ENCODE data around the gene RNPS1.
"Not testable (repeated sequence)": the region's sequence is repeated elsewhere in the genome, so short reads cannot be mapped to it uniquely, and the experiment has no call there.

Gene RNPS1

GRCh38 chr16:2282262-2282661, 14.3 kb upstream of the RNPS1 start:
- no peak for DNase-seq

GRCh38 chr16:2280981-2281542, 13.1 kb upstream of the RNPS1 start:
- DNase-seq = no peak

- no peak for DNase-seq
Observed at GRCh38 chr16:2280461-2280860, 12.5 kb upstream of the RNPS1 start.

- no peak for DNase-seq
Observed at GRCh38 chr16:2278956-2279800, 11.3 kb upstream of the RNPS1 start.

- DNase-seq = no peak
Observed at GRCh38 chr16:2278272-2278608, 10.3 kb upstream of the RNPS1 start.

DNA sequence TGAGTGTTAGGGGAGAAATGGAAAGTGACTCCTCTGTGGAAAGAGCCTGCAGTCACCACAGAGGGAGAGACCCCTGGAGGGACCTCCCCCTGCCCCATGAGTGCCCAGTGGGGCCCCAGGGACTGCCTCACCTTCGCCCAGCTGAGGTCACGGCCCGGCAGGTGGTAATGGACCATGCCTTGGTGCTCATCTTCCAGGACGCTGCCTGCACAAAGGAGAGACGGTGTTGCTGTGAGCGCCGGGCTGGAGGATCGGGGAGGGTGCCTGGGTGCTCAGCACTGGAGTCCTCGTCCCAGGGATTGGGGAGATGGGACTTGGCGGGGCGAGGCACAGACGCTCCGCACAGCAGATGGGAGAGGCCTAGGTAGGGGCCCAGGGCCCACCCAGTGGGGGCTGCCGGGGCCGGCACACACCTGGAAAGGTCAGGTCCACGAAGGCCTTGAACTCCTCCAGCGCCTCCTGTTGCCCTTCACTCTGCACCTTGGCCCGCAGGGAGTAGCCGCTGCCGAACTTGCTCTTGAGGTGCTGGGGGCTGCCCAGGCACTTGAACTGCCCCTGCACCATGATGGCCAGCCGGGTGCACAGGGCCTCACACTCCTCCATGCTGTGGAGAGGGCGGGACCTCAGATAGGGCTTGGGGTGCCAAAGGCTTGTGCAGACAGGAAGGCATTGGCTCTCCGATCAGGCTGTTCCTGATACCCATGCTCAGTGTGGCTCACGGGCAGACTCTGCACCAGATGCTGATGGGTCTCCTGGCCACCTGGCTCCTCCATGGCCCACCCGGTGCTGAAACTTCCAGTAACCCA, 9.7 kb upstream of the RNPS1 start:
- DNase-seq = no peak

DNA sequence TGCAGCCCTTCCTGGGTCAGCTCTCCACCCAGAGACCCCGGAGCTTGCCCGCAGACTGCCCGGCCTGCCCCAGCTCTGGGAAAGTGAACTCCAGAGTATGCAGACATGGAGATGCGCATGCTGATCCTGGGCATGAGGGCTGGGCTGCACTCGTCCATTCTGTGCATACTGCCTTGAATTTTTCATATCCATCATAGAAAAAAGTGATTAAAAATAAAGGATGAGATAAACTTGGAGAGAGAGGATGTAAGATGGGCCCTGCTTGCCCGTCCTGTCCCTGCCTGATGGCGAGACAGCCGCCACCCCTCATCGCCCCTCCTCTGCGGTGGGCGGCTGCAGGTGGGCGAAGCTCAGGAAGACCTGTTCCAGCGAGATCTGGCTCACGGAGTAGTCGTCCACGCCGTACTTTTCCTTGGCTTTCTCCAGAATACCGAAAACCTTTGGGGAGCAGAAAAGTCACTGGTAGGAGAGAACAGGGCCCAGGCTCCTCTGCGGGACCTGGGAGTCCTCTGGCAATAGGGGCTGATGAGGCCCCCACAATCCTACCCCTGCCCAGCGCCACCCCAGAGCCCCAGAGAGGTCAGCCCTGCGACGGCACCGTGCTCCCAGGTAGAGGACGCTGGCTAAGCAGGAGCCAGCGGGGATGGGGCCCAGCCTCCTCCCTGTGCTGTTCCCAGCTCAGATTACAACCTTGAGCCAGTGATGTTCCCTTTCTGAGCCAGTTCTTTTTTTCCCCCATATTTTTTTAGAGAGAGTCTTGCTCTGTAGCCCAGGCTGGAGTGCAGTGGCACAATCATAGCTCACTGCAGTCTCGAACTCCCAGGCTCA, 8.7 kb upstream of the RNPS1 start:
- DNase-seq = no peak

DNA sequence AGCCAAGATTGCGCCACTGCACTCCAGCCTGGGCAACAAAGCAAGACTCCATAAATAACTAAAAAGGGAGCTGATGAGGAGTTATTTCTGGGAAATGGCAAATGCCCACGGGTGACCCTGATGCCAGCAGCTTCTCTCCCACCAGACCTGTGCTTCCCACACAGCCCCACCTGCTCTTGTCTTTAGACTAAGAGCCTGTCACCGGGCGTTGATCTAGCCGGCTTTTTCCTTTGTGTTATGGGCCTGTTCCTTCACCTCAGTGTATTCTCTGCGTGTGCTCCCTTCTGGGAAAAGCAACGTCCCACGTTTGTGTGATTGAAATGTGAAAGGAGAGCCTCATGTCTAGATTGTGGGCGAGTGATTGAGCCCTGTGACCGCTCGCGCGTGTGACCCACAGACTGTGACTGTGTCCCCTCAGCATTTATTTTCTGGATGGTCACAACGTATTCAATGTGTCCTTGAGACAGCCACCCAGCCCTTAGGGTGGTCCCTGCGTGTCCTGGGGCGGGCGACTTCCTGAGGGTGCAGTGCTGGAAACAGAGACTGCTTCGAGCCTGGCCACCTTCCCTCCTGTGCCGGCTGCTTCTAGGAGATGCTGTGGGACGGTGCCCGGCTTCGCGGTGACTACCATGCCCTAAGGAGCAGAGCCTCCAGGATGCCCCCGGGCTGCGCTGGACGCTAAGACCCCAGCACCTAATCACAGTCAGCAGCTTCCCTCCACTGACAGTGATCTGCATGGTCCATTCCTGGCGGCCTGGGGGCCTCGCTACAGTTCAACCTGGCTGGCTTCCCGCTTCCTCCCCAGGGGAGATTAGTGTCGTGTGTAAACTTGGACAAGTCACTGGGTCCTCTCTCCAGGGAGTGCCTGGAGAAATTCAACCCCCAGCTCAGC, 7.8 kb upstream of the RNPS1 start:
- no peak for DNase-seq

GRCh38 chr16:2273931-2274330, 6.0 kb upstream of the RNPS1 start:
- DNase-seq = no peak

- no peak for DNase-seq
Observed at GRCh38 chr16:2273484-2273883, 5.6 kb upstream of the RNPS1 start.

GRCh38 chr16:2271848-2272461, 4.0 kb upstream of the RNPS1 start:
- DNase-seq = no peak

GRCh38 chr16:2270588-2271470, 2.9 kb upstream of the RNPS1 start:
- no peak for DNase-seq

- no peak for DNase-seq
Observed at GRCh38 chr16:2270070-2270462, 2.1 kb upstream of the RNPS1 start.

- DNase-seq = not testable (repeated sequence)
Observed at GRCh38 chr16:2267505-2267912, 417 bp downstream of the RNPS1 start.

DNA sequence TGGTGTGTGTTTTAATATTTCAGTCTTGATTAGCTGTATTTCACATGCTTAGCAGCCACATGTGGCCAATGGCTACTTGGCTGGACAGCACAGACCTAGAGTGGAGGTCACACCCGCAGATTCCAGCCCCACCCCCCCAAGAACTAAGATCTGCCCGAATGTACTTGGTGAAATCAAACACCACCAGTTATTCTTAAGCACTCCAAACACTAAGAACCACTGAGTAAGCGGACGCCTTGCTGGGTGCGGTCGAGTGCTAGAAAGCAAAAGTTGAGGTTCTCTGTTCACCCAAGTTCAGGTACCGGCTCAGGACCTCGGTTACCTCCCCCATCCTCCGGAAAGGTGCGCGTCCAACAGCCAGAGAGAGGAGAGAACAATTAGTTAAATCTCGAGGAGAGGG, 1.0 kb downstream of the RNPS1 start:
- DNase-seq = not testable (repeated sequence)

- DNase-seq = not testable (repeated sequence)
Observed at GRCh38 chr16:2263026-2263425, 4.9 kb downstream of the RNPS1 start.

DNA sequence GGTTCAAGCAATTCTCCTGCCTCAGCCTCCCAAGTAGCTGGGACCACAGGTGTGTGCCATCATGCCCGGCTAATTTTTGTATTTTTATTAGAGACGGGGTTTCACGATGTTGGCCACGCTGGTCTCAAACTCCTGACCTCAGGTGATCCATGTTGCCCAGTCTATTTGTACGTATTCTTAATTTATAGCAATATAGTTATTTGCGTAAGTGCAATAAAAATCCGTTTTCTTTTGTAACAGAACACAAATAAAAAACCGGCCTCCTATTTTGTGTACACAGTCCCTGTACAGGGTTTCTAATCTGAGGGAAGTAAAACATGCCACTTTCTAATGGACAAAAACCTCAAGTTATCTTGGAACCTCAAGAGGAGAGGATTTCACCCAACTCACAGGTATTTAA, 7.7 kb downstream of the RNPS1 start:
- no peak for DNase-seq

- DNase-seq = not testable (repeated sequence)
Observed at GRCh38 chr16:2258530-2258929, 9.4 kb downstream of the RNPS1 start.

- no peak for DNase-seq
Observed at GRCh38 chr16:2257726-2258125, 10.2 kb downstream of the RNPS1 start.

DNA sequence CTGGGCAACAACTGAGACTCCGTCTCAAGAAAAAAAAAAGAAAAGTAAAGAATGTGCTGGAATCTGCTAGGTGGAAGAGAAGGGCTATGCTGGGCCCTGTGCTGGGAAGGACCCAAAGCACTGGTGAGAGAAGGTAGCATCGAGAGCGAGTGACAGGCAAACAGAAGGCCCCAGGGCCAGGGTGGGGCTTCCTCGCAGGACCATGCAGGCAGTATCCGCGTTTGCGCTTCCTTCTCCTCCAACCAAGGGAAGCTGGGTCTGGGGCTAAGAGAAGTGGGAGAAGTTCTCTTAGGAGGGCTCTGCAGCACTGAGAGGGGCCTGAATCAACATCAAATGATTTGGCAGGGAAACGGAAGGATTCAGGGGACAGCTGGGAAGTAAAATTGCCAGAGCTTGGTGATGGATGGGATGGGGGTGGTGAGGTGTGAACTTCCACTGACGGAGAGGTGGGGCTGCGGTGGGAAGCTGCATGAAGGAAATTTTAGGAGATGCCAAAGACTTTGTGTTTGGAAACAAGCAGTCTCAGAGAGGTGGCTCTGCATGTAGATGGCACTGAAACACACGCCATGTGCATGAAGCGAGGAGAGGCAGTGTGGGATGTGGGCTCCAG, 11.3 kb downstream of the RNPS1 start:
- DNase-seq = no peak
